ENCODE results near the gene SSTR5. TPM values are rescaled to one million over a fixed set of nuclear protein-coding genes. Genes with fewer than 3 reads are reported as not detected.

SSTR5 gene
- total RNA-seq, 1 donor from 2014 or later = 0.57 TPM

DNA sequence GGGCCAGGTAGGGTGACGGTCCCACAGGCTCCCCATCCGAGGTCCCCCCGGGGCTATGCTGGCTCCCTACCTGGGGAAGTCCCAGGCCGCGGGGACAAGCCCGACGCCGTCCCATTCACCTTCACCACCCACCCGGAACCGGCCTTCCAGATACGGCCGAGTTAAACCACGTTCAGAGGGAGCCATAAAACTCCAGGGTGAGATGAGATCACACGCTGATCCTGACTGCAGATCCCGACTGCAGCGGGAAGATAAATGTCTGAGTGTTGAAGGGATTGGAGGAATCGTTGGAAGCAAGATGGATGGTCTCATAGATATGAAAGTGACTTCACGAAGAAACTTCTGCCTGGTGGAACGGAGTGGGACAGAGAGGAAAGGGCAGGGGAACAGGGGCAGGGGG is 37.1 kb downstream of the SSTR5 start:
- intact Hi-C loops (cut with DNase I) = no loop called here
- no peak for DNase-seq (ENCODE audit: low spot score)

DNA sequence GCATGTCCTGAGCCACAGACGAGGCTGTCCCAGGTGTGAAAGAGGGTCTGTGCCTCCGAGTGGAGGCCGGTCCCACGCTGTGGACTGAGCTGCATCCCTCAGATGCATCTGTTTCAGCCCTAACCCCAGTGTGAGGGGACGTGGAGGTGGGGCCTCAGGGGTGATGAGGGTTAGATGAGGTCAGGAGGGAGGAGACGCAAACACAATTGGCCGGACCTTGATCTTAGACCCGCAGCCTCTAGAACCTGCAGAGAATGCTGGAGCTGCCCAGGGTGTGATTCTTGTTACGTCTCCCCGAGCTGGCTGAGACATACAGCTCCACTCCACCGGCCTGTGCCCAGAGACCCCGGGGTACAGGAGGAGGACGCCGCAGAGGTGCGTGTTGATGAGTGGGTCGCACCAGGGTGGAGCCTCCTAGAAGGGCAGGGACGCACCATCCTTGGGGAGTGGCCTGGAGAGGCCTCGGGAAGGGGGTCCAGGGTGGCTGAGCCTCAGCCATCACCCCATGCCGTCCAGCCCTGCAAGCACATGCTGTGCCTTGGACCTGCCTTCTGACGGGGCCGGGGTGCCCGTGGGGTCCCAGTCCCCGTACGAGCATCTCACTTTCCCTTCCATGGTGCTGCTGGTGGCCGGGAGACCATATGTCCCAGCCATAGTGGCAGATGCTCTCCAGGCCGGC is 40.1 kb downstream of the SSTR5 start:
- intact Hi-C loops (cut with DNase I) = no loop called here
- no peak for DNase-seq (ENCODE audit: low spot score)

DNA sequence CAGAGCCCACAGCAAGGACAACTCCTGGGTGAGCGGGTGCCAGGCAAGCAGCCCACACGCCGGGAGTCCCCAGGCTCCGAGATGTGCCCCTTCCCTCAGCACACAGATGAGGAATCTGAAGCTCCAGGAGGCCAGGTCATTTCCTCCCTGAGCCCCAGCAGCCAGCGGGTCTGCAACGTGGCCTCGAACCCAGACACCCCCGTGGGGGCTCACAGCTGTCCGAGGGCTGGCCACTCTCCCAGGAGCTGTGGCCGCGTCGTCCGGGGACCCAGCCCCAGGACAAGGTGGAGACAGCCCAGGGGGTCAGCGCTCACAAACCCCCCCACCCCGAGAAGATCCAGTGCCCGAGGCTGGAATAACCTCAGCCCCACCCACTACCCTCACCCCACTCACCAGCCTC is 40.9 kb downstream of the SSTR5 start:
- DNase-seq (ENCODE audit: low spot score) = no peak
- intact Hi-C loops (cut with DNase I) = no loop called here

DNA sequence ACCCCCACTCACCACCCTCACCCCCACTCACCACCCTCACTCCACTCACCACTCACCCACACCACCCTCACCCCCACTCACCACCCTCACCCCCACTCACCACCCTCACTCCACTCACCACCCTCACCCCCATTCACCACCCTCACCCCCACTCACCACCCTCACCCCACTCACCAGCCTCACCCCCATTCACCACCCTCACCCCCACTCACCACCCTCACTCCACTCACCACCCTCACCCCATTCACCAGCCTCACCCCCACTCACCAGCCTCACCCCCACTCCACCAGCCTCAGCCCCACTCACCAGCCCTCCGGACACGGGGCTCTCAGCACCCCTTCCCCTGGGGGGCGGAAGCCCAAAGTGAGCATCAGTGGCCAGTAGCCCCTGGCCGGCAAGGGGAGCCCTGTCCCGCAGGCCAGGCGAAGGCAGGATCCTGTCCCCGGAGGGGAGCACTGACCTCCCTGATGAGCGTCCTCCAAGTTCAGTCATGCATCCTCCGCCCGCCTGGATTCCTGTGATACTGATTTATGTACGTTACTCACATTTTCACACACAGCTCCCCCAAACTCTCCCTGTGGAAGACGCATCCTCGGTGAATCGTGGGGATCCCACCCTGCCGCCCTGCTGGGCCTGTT is 41.5 kb downstream of the SSTR5 start:
- no peak for DNase-seq (ENCODE audit: low spot score)
- intact Hi-C loops (cut with DNase I) = no loop called here

DNA sequence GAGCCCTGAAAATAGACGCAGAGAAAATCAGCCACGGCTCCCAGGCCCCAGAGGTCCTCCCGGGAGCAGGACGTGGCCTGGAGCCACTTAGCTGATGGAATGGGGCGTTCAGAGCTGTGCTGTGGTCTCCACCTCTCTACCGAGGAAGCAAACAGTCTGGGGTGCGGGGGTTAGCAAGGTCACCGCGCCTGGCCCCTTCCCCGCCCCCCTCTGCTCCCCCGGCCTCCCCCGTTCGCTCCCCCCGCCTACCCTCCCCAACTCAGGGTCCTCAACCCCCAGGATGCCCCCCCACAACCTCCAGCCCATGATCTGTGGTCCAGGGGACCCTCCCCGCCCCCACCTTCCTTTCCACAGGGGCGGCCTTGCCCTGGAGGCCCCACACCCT is 44.1 kb downstream of the SSTR5 start:
- intact Hi-C loops (cut with DNase I) = no loop called here
- DNase-seq (ENCODE audit: low spot score) = no peak

DNA sequence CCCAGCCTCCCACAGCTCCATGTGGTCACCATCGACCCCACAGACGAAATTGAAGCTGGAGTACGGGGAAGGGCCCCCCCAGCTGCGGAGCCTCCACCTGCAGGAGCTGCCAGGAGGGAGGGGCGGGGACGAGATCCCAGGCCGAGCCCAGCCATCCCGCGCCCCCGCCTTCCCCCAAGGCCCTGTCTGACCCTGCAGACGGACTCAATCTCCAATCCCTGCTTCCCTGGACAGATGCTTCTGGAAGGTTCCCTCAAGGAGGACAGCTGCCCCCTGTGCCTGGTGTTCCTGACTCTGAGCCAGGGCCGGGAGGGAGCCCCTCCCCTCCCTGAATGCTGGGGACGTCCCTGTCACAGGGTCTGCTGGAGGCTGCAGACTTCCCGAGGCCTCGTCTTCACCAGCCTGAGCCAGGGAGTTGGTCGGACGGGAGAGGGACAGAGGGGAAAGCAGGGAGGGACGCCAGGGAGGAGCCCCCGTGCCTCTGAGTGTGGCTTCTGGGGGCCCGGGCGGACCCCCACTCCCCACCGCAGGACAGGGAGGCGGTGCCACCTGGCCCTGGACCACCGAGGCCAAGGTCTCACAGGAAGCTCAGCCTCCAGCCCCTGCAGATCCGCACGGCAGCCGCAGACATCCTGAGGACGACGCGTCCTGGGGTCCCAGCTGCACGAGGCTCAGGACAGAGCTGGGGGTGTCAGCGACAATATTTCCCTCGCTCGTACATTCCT is 44.8 kb downstream of the SSTR5 start:
- intact Hi-C loops (cut with DNase I) = no loop called here
- DNase-seq (ENCODE audit: low spot score) = no peak

DNA sequence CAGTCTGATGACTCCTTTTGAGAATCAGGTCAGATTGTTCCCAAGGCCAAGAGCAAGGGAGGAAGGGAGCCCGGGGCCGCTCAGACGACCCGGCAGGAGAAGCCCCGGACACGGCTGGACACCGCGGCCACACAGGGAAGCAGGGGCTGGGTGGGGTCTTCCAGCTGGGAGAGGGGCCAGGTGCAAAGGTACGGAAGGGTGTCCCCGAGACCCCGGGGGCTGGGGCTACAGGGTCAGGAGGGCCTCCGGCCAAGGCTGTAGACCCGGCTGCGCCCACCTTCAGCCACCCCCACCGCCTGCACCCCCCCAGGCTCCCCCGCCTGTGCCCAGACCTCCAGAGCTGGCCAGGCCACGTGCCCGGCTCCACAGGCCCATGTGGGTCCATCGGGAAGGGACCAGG is 45.4 kb downstream of the SSTR5 start:
- intact Hi-C loops (cut with DNase I) = no loop called here
- no peak for DNase-seq (ENCODE audit: low spot score)

DNA sequence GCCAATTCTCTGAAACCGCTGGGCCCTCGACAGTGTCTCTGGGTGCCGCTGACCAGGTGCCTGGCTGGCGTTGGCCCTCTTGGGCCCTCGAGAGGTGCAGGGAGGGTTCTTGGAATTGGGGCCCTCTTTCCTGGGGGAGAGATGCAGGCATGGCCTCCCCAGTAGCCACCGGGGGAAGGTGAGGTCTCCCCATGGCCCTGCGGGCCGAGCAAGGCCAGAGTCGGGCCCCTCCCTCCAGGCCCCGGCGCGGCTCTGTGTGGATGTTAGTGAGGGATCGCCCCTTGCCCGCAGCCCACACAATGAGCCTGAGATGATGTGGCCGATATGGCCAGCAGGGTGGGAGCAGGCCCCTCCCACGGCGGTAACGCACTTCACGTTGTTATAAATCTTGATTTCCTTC is 46.6 kb downstream of the SSTR5 start:
- intact Hi-C loops (cut with DNase I) = no loop called here
- DNase-seq (ENCODE audit: low spot score) = no peak

DNA sequence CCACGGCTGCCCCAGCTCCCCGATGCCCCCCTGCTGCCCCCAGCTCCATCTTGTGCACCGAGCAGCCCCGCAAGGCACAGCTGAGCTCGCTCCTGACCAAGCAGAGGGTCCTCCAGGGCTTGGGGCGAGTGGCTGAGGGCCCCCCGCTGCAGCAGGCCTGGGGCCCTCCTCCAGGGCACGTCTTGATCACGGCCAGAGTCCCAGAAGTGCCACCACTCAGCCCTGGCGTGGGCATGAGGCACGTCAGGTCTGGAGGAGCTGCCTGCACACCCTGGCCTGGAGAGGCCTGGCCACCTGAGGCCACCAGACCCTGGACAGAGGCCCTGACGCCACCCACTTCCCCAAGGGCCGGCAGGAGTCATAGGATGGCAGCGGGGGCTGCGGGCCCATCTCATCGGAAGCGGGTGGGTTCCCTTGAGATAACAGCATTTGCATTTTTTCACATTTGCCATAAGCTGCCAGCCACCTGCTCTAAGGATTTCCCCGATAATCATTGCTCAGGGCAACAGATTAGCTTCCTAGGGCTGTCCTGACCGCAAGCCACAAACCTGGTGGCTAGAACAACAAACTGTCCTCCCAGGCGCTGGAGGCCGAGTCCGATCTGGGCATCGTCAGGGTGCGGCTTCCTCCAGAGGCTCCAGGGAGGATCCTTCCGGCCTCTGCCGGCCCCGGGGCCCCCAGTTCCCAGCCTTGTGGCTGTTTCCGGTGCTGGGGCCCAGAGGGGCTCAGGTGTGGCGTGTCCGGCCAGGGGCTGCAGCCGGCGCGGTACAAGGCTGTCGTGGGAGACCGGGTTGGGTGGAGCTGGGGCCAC is 47.4 kb downstream of the SSTR5 start:
- no peak for DNase-seq (ENCODE audit: low spot score)
- intact Hi-C loops (cut with DNase I) = no loop called here

DNA sequence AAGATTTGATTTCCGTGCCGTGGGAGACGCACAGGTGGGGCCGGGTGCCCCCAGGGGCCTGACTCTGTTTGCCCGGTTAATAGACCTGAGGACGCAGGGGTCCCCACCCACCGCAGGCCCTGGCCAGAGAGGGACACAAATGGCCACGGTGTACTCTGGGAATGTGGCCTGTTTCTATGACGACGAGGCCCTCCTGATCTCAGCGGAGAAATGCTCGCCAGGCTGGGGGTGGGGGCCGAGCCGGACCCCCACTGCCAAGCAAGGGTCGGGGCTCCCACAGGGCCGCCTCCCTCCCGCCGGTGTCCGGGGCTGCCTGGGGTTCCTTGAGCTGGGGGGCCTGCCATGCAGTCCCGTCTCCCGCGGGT is 48.0 kb downstream of the SSTR5 start:
- intact Hi-C loops (cut with DNase I) = no loop called here
- no peak for DNase-seq (ENCODE audit: low spot score)

DNA sequence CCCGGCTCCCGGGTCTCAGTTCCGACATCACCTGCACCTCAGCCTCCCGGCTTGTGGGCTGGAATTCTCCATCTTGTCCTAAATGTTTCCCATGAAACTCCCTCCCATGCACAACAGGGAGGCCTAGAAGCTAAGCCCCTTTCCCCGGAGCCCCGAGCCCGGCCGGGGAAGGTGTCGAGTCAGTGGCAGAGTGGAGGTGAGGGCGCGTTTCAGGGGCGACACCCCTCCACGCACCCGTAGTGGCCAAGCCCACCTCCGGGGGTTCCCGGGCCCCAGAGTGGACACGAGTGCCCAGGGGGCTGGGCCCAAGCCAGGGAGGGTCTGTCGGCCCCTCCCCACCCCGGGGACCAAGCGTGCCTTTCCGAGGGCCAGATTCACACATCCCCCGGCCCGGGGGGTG is 48.5 kb downstream of the SSTR5 start:
- intact Hi-C loops (cut with DNase I) = no loop called here
- no peak for DNase-seq (ENCODE audit: low spot score)

DNA sequence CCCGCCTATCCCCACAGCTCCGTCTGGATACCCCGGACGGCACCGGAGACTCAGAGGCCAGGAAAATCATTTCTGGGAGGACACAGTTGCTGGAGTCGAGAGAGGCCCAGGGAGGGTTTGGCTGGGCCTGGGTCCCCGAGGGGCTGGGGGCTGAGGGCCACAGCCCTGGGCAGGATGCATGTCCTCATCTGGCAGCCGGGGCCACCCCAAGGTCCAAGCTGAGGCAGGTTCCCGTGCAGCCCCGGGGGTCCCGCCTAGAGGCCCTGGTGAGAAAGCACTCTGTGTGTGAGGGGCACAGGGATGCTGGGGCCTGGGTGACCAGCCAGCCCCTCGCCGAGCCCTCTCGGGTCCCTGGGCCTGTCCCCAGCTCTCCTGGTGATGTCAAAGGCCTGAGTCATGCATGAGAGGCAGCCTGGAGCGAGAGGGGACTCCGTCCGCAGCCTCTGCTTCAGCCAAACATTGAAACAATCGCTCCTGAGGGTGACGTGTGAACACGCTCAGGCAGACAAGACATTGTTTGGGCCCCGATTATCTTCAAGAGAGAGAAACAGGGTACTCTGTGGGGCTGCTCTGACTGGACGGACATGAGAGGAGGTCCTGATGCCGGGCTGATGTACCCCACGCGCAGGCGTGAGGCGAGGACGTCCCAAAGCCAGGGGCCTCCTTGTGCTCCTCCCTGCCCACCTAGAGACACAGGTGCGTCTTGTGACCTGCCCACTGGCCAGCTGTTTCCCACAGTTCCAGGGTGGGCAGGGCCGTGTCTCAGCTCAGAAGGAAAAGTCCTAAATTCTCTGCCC is 49.3 kb downstream of the SSTR5 start:
- intact Hi-C loops (cut with DNase I) = no loop called here
- no peak for DNase-seq (ENCODE audit: low spot score)

DNA sequence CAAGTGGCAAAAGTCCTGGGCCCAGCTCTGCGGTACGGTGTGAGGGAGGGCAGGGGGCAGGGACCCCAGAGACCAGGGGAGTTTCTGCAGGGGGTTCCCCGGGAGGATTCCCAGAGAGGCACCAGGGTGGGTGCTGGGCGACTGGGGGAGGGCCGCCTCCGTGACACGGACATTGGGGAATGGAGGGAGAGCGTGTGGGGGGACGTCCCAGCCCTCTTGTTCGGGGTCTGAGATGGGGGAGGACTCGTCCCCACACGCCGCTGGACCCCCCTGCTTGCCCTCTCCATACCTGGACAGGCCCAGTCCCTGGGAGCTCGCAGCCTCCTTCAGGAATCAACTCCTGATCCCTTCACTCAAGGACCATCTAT is 49.8 kb downstream of the SSTR5 start:
- intact Hi-C loops (cut with DNase I) = no loop called here

DNA sequence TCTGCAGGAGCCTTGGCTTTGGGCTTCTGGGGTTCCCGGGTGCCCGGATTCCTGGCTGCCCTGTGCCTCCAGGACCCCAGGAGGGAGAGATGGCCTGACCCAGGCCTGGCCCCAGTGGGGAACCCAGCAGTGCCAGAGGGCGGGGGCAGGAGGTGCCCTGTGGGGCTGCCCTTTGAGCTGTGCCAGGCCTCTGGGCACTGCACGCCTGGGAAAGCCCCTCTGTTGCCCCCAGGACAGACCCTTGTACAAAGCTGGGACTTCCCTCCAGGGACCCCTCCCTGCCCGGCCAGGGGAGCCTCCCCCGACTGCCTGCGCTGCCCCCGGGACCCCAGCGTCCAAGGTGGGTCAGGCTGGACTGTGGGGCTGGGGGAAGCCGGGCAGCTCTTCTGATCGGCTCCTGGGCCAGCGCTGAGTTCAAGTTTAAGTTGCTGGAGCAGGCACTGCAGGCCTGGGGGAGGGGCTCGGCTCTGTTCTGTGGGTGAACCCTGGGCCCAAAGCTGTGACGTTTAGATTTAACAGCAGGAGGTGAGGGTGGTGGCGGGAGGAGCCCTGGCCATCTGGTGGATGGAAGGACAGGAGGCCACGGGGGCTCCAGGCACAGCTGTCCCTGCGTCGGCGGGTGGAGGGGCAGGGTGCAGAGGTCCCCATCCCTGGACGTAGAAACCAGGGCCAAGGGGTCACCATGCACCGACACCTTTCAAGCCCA is 51.1 kb downstream of the SSTR5 start:
- no peak for DNase-seq (ENCODE audit: low spot score)
- intact Hi-C loops (cut with DNase I) = no loop called here

More for the DNA sequence above, 49.8 kb downstream of the SSTR5 start:
- DNase-seq (ENCODE audit: low spot score) = no peak

DNA sequence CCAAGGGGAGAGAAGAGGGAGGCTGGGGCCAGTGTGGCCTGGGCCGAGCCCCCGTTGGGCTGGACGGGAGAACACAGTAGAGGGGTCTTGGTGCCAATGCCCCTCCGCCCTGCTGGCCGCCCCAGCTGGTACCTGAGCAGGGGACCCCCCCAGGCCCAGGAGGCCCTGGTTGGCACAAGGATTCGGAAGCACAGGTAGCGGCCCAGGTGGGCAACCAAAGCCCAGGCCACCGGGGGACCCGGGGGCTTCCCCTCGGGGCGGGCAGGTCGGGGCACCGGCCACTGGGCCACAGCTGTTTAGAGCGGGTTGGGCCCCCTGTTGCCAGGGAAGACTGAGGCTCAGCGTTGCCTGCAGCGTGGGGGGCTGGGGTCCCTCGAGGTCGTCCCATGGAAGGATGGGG is 51.7 kb downstream of the SSTR5 start:
- DNase-seq (ENCODE audit: low spot score) = no peak
- intact Hi-C loops (cut with DNase I) = no loop called here

DNA sequence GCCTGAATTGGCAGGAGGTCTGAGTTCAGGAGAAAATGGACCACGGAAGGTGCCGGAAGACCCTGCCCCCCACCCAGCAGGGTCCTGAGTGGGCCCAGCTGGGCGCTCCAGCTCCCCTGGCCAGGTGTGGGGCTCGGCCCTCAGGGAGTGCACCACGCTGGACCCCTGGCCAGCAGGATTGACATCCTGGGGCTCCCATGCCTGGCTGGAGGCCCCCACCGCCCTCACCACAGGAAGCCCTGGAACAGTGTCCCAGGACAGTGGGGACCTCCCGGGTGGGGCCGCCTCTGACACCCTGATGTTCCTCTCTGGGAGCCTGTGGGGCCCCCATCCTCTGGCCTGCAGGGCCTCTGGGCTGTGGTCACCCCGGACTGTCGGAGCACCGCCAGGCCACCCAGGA is 52.2 kb downstream of the SSTR5 start:
- no peak for DNase-seq (ENCODE audit: low spot score)
- intact Hi-C loops (cut with DNase I) = no loop called here

DNA sequence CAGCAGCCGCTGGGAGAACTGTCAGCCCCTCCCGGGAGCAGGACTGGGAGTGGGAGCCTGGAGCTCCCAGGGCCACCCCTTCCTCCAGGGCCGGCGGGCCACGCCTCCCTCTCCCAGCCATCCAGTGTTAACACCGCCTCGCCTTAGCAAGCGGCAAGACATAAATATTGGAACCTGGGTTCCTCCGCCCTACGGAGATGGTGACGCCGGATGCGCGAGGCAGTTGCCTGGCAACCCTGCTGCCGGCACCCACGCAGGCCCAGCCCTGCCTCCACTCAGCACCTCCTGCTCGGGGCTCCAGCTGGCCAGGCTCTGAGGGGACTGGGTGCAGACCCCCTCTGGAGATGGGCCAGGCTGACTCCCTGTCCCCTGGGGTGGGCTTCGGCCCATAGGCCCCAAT is 52.9 kb downstream of the SSTR5 start:
- intact Hi-C loops (cut with DNase I) = no loop called here
- DNase-seq (ENCODE audit: low spot score) = no peak

DNA sequence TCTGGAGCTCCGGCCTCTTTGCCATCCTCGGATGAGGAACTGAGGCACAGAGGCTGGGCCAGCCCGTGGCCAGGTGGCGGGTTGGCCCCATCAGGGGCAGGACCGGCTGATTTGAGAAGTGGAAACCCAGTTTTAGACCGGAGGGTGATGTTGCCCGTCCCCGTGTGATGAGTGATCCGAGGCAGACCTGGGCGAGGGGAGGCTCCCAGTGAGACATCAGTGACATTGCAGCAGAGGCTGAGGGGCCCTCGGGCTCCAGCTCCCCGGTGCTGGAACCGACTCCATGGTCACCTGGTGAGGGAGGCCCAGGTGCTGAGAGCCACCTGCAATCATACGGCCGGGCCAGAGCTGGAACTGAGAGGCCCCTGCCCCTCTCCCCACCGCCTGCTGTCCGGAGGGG is 53.5 kb downstream of the SSTR5 start:
- intact Hi-C loops (cut with DNase I) = no loop called here
- DNase-seq (ENCODE audit: low spot score) = no peak

DNA sequence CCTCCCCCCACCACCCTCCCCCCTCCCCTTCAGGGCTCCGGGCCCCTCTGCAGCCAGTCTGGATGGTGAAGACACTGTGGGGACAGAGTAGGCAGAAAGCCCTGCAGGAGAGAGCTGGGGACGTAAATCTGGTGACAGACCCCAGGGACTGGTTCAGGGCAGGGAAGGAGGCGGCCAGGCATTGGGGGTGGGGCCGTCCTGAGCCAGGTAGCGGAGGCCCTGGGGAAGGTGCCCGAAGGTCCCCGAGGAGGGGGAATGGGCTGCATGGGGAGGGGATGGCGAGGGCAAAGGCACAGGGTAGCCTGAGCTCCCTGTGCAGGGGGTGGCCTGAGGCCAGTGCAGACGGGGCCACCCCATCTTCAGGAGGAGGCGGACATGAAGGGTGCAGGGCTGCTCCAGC is 54.0 kb downstream of the SSTR5 start:
- DNase-seq (ENCODE audit: low spot score) = no peak
- intact Hi-C loops (cut with DNase I) = no loop called here

Measured in cardiac septum (tissue), 1 donor.